ENCODE results near the gene SSBP1.

- TF ChIP-seq CTCF (IDR thresholded peaks at IDR 0.05; ENCODE audit: low read depth, low read length, missing input control) = no peak
- no peak for TF ChIP-seq GABPA (IDR thresholded peaks at IDR 0.05 in 1 of 2, conservative IDR thresholded peaks at IDR 0.05 in 1 of 2)
- no peak for TF ChIP-seq MAX (IDR thresholded peaks at IDR 0.05)
- TF ChIP-seq ZBTB33 (IDR thresholded peaks at IDR 0.05) = no peak
- no peak for TF ChIP-seq YY1 (IDR thresholded peaks at IDR 0.05)
- no peak for TF ChIP-seq REST (IDR thresholded peaks at IDR 0.05)
These were observed 45.1 kb upstream of the SSBP1 start for GRCh38 chr7:141693082-141693481.

Measured in liver (tissue), 3 donors.